SK-N-MC (cell line): ENCODE data around the gene ACTR2.
"Not testable (repeated sequence)": the region's sequence is repeated elsewhere in the genome, so short reads cannot be mapped to it uniquely, and the experiment has no call there.

Experiments
- DNase-seq: peaks from one replicate; pipeline ENCODE4 v3.0.0-alpha.2; 2011; ENCODE audit warnings: low read depth, low spot score
- H3K27ac ChIP-seq: fragments of 200-600 bp; sonication (generic); 2 replicates; pipeline ENCODE4 v1.5.1; 2016; ENCODE audit warnings: mixed run types
- H3K36me3 ChIP-seq: fragments of 200-600 bp; sonication (generic); 2 replicates; pipeline ENCODE4 v1.6.1; 2017; ENCODE audit warnings: antibody characterized with exemption, low read length, mixed read lengths; ENCODE audit not compliant: insufficient read depth
- H3K4me3 ChIP-seq: fragments of 200-600 bp; sonication (generic); 2 replicates; pipeline ENCODE4 v1.5.1; 2016
- H3K9ac ChIP-seq: fragments of 200-600 bp; sonication (generic); 2 replicates; pipeline ENCODE4 v1.8.0; 2017; ENCODE audit warnings: mixed run types, mixed read lengths; ENCODE audit not compliant: insufficient read length
- H3K9me3 ChIP-seq: fragments of 200-600 bp; sonication (generic); 2 replicates; pipeline ENCODE4 v1.6.1; 2017; ENCODE audit warnings: low read depth, mild to moderate bottlenecking, antibody characterized with exemption, low read length, moderate library complexity, mixed read lengths
- EZH2 ChIP-seq: fragments of 200-600 bp; sonication (generic); IDR thresholded peaks from one replicate; pipeline ENCODE4 v1.6.1; 2017; ENCODE audit warnings: antibody characterized with exemption
- FOXP2 ChIP-seq: optimal IDR thresholded peaks from 2 replicates; pipeline ENCODE3; 2011; ENCODE audit warnings: mild to moderate bottlenecking, moderate library complexity; ENCODE audit not compliant: insufficient read depth; ENCODE audit errors: extremely low read length, control extremely low read depth
- POLR2AphosphoS5 ChIP-seq: IDR thresholded peaks from 2 replicates; pipeline ENCODE4 v1.6.1; 2012; ENCODE audit warnings: mild to moderate bottlenecking, low read depth, low read length, borderline replicate concordance

The ACTR2 gene

GRCh38 chr2:65311049-65311448 is 83.4 kb downstream of the ACTR2 start:
- DNase-seq, result no peak
- Histone ChIP-seq H3K4me3 (no peak overlapping the region), H3K27ac (no peak overlapping the region), H3K36me3 (peaks cover 23% of the 10 kb centered on the region), H3K9me3 (no peaks in the 10 kb centered on the region), H3K9ac (no peak overlapping the region)
- TF ChIP-seq POLR2AphosphoS5 (no peak), FOXP2 (no peak)

- Histone ChIP-seq H3K36me3 (peaks cover 29% of the 10 kb centered on the region), H3K4me3 (no peak overlapping the region), H3K9ac (no peak overlapping the region)
Observed at GRCh38 chr2:65311596-65311995, 84.0 kb downstream of the ACTR2 start.

GRCh38 chr2:65313126-65313953 is 85.7 kb downstream of the ACTR2 start:
- Histone ChIP-seq H3K9ac (no peak overlapping the region), H3K9me3 (no peaks in the 10 kb centered on the region), H3K27ac (no peak overlapping the region), H3K36me3 (peaks cover 30% of the 10 kb centered on the region), H3K4me3 (no peak overlapping the region)
- TF ChIP-seq EZH2, result no peak
- TF ChIP-seq POLR2AphosphoS5, result no peak
- TF ChIP-seq FOXP2, result no peak
- DNase-seq, result no peak

More at GRCh38 chr2:65311596-65311995, 84.0 kb downstream of the ACTR2 start:
- Histone ChIP-seq H3K27ac (no peak overlapping the region), H3K9me3 (no peaks in the 10 kb centered on the region)
- TF ChIP-seq FOXP2, result no peak
- no peak for TF ChIP-seq POLR2AphosphoS5
- no peak for TF ChIP-seq EZH2
- DNase-seq, result no peak

- no peak for DNase-seq
- Histone ChIP-seq H3K36me3 (peaks cover 30% of the 10 kb centered on the region), H3K9me3 (no peaks in the 10 kb centered on the region), H3K9ac (no peak overlapping the region), H3K27ac (no peak overlapping the region), H3K4me3 (no peak overlapping the region)
- TF ChIP-seq EZH2 (no peak), FOXP2 (no peak), POLR2AphosphoS5 (no peak)
Observed at GRCh38 chr2:65313954-65314256, 86.3 kb downstream of the ACTR2 start.

DNA sequence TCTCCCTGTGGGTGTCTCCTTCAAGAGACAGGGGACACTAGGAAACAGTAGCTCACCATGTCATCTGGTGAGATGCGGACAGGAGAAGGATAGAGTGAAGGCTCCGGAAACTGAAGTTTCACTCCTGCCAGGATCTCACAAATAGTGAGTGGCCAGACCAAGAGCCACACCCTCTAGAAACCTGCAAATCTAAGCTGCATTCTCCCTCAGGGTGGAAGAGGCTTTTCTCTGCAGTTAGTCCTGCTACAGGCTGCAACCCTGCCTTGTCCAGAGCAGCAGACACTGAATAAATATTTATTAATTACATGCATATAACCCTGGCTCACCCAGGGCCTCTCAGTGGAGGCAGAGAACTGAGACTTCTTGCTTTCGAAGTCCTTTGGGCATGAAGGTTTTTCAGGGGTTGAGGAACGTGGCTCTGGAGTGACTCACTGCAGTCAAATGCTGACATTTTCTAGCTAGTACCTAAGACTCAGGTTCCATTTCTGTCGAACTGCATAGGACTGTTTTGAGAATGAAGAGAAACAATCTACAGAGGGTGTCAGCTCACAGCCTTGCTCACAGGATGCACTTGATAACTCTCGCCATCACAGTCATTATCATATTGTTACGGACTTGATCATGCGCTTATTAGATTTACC is 87.3 kb downstream of the ACTR2 start:
- Histone ChIP-seq H3K9me3 (no peaks in the 10 kb centered on the region), H3K9ac (no peak overlapping the region), H3K27ac (no peak overlapping the region), H3K36me3 (peaks cover 30% of the 10 kb centered on the region), H3K4me3 (no peak overlapping the region)
- no peak for DNase-seq
- TF ChIP-seq POLR2AphosphoS5, result no peak
- TF ChIP-seq FOXP2, result no peak
- no peak for TF ChIP-seq EZH2

- TF ChIP-seq POLR2AphosphoS5 (no peak), EZH2 (no peak), FOXP2 (no peak)
- peaks cover 30% of the 10 kb centered on the region for H3K36me3 ChIP-seq
- DNase-seq, result no peak
- no peaks in the 10 kb centered on the region for H3K9me3 ChIP-seq
- H3K4me3 ChIP-seq, result no peak overlapping the region
- H3K9ac ChIP-seq, result no peak overlapping the region
- H3K27ac ChIP-seq, result no peak overlapping the region
Observed at GRCh38 chr2:65316072-65316471, 88.4 kb downstream of the ACTR2 start.

DNA sequence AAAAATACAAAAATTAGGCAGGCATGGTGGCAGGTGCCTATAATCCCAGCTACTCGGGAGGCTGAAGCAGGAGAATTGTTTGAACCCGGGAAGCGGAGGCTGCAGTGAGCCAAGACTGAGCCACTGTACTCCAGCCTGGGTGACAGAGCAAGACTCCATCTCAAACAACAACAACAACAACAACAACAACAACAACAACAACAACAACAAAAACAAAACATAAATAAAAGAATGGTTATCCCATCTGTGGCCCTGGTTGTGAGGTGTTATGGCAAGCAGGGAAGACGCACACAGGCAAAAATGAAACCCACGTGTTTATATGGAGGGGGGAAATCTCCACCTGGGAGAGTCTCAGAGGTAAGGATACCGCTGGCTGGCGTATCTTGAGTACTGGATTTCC is 89.7 kb downstream of the ACTR2 start:
- H3K4me3 ChIP-seq, DNase-seq, H3K9ac ChIP-seq, H3K27ac ChIP-seq, H3K9me3 ChIP-seq: not testable (repeated sequence)
- H3K36me3 ChIP-seq, result peaks cover 30% of the 10 kb centered on the region

DNA sequence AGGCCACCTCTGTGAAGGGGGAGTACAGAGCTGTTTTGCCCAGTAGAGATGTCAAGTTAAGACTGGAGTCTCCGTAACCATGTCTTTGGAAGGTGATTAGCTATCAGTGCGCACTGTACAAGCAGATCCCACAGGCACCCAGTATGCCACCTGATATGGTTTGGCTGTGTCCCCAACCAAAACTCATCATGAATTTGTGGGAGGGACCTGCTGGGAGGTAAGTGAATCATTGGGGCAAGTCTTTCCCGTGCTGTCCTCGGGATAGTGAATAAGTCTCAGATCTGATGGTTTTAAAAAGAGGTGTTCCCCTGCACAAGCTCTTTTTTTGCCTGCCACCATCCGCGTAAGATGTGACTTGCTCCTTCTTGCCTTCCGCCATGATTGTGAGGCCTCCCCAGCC is 90.2 kb downstream of the ACTR2 start:
- Histone ChIP-seq H3K4me3 (no peak overlapping the region), H3K9ac (no peak overlapping the region), H3K36me3 (peaks cover 26% of the 10 kb centered on the region), H3K9me3 (no peaks in the 10 kb centered on the region), H3K27ac (no peak overlapping the region)
- TF ChIP-seq FOXP2, result no peak
- no peak for TF ChIP-seq EZH2
- TF ChIP-seq POLR2AphosphoS5, result no peak
- no peak for DNase-seq

- no peak for TF ChIP-seq FOXP2
- no peak for TF ChIP-seq EZH2
- TF ChIP-seq POLR2AphosphoS5, result no peak
- H3K9ac ChIP-seq, result no peak overlapping the region
- no peak overlapping the region for H3K27ac ChIP-seq
- no peak overlapping the region for H3K4me3 ChIP-seq
- H3K36me3 ChIP-seq, result peaks cover 14% of the 10 kb centered on the region
- no peak for DNase-seq
- no peaks in the 10 kb centered on the region for H3K9me3 ChIP-seq
Observed at GRCh38 chr2:65319072-65319673, 91.5 kb downstream of the ACTR2 start.
